Measurements from ENCODE around the gene UTP14C.

GRCh38 chr13:52043675-52044074 is 19.2 kb downstream of the UTP14C start:
- TF ChIP-seq CTCF (conservative IDR thresholded peaks at IDR 0.05 in 1 of 2, IDR thresholded peaks at IDR 0.05 in 1 of 2; ENCODE audit: extremely low read depth in 1 of 2, insufficient read depth in 1 of 2, low read depth in 1 of 2, low read length in 2 of 2) (no peak), EZH2 (IDR thresholded peaks at IDR 0.05; ENCODE audit: borderline replicate concordance, low read length) (no peak)
